D721Med (cell line): ENCODE results near the gene WDR48.
A peak's percentile ranks its signal among the peaks of the same experiment; 100 is the strongest.

ENCODE experiments used
- DNase-seq: peaks from one replicate; pipeline ENCODE4 v3.0.0; 2011; ENCODE audit warnings: low spot score; ENCODE audit not compliant: insufficient read length
- FAIRE-seq: peaks from 2 replicates; lab custom pipeline; 2011; peaks lifted over from hg19 to GRCh38; lab: Jason Lieb, UNC
- TF ChIP-seq, protein P1 (sequence below): IDR thresholded peaks from 2 replicates; pipeline ENCODE4 v1.5.1; 2012; ENCODE audit warnings: mild to moderate bottlenecking, control low read depth; ENCODE audit not compliant: insufficient read depth; ENCODE audit errors: missing control alignments

Gene WDR48

GRCh38 chr3:39063143-39063542, 11.3 kb downstream of the WDR48 start:
- TF ChIP-seq, protein P1, sequence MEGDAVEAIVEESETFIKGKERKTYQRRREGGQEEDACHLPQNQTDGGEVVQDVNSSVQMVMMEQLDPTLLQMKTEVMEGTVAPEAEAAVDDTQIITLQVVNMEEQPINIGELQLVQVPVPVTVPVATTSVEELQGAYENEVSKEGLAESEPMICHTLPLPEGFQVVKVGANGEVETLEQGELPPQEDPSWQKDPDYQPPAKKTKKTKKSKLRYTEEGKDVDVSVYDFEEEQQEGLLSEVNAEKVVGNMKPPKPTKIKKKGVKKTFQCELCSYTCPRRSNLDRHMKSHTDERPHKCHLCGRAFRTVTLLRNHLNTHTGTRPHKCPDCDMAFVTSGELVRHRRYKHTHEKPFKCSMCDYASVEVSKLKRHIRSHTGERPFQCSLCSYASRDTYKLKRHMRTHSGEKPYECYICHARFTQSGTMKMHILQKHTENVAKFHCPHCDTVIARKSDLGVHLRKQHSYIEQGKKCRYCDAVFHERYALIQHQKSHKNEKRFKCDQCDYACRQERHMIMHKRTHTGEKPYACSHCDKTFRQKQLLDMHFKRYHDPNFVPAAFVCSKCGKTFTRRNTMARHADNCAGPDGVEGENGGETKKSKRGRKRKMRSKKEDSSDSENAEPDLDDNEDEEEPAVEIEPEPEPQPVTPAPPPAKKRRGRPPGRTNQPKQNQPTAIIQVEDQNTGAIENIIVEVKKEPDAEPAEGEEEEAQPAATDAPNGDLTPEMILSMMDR = no peak
- FAIRE-seq (no peak), DNase-seq (no peak)

DNA sequence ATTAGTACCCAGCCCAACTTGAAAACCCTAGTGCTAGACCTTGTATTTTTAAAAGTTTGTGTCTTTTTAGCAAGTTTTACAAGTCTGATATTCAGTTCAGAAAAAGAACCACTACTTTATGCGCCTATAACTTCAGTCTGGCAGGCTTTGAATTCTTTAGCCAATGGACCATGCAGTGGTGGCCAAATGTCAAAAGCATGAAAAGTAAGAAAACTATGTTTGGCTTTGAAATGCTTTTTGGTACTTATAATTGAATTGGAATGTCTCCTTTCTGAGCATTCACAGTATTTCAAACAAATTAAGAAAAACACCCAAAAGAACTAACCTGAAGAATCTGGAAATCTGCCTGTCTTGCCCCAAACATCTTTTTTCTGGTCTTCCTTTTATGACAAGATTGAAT, 12.8 kb downstream of the WDR48 start:
- TF ChIP-seq, protein P1 = no peak
- FAIRE-seq (no peak), DNase-seq (no peak)

GRCh38 chr3:39065197-39065596, 13.4 kb downstream of the WDR48 start:
- FAIRE-seq (no peak), DNase-seq (no peak)
- TF ChIP-seq, protein P1 = peak; percentile 8

DNA sequence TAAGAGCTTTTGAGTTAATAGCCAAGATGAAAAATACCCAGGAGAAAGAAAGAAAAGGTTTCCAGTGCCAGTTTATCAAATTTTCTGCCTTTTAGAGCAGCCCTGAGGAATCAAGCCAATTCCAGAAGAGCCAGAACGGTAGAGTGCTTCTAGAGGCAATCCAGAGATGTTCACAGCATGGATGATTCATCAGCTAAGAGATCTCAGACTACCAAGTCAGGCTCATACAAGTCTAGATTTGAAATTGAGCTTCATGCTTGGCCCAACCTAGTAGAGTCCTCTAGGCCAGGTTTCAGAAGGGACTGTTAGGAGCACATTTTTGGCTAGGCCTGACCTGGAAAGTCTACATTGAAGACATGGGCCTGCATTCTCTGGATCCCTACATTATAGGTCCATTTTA, 15.5 kb downstream of the WDR48 start:
- FAIRE-seq (no peak), DNase-seq (no peak)
- TF ChIP-seq, protein P1 = no peak

DNA sequence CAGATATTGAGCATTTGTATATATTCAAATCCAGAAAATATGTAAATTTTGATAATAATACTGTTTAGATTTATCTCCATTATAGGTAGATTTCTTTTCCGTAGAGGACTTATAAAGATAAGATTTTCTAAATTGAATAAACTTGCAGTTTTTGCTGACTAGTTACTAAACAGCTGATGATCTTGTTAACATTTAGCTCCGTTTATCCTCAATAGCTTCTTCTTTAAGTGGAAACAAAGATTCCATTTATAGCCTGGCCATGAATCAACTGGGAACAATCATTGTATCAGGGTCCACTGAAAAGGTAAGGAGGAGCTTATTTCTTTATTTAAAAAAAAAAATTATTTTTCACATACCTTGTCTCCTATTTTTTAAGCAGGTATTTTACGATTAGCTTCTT, 16.7 kb downstream of the WDR48 start:
- TF ChIP-seq, protein P1 = no peak
- FAIRE-seq (no peak), DNase-seq (no peak)

DNA sequence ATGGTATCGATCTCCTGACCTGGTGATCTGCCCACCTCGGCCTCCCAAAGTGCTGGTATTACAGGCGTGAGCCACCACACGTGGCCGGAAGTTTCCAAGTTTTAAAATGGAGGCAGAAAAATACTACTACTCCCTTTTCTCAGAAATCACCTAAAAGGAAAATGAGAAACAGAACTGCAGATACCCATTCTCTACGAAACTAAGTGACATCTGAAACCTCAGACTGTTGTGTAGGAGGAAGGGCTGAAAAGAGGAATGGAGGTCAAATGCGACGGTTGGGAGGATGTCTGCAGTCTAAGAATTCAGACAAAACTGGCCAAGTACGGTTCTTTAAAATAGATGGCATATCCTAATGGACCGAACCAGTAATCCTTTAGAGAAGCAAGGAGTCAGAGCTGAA, 24.1 kb downstream of the WDR48 start:
- DNase-seq (no peak), FAIRE-seq (no peak)
- TF ChIP-seq, protein P1 = no peak

- DNase-seq = no peak
- FAIRE-seq = no peak
- TF ChIP-seq, protein P1 = peak; percentile 14
Observed at GRCh38 chr3:39079530-39079929, 27.7 kb downstream of the WDR48 start.
